Measurements from ENCODE around the gene ANKRD62. TPM values are rescaled to one million over a fixed set of nuclear protein-coding genes. Genes with fewer than 3 reads are reported as not detected.

ANKRD62 gene
- total RNA-seq = under 1 TPM in 1 of 2 donors, not detected in 1; 0.05 TPM
- long read RNA-seq, donor 1 = 0 reads
- long read RNA-seq, donor 2 = 0 reads

DNA sequence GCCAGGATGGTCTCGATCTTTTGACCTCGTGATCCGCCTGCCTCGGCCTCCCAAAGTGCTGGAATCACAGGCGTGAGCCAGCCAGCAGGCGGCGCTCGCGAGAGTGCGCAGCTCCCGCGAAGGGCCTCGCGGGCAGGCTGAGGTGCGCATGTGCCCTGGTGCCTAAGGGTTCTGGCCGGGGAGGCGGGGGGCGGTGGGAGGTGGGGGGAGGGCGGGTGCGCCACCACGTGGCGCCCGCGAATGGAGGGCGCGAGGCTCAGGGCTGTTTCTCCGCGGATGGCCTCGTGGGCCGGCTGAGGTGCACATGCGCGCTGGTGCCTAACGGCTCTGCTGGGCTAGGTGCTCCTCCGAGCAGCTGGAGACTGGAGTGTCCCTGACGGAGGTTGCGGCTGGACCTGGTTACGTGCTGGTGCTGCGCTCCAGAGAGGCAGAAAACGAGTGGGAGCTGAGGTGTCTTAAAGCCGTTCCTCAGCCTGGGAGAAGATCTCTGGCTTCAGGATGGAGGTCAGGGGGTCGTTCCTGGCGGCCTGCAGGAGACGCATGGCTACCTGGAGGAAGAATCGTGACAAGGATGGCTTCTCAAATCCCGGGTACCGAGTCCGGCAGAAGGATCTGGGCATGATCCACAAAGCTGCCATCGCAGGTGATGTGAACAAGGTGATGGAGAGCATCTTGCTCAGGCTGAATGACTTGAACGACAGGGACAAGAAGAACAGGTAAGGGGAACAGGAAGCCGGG lies at the start of gene ANKRD62:
Gene ANKRD62, plus strand, starts transcription at position 324 of the 738 bp plus-strand sequence. Its CDS starts 175 bp downstream, at position 499.
- no peak for DNase-seq (ENCODE audit: low spot score)
- intact Hi-C loops (cut with DNase I) = no loop called here

GRCh38 chr18:12044591-12044990 lies 49.1 kb upstream of the ANKRD62 start:
- no peak for DNase-seq (ENCODE audit: low spot score)
- intact Hi-C loops (cut with DNase I) = no loop called here

GRCh38 chr18:12046046-12046750 lies 47.4 kb upstream of the ANKRD62 start:
- intact Hi-C loops (cut with DNase I) = no loop called here
- DNase-seq (ENCODE audit: low spot score) = no peak

DNA sequence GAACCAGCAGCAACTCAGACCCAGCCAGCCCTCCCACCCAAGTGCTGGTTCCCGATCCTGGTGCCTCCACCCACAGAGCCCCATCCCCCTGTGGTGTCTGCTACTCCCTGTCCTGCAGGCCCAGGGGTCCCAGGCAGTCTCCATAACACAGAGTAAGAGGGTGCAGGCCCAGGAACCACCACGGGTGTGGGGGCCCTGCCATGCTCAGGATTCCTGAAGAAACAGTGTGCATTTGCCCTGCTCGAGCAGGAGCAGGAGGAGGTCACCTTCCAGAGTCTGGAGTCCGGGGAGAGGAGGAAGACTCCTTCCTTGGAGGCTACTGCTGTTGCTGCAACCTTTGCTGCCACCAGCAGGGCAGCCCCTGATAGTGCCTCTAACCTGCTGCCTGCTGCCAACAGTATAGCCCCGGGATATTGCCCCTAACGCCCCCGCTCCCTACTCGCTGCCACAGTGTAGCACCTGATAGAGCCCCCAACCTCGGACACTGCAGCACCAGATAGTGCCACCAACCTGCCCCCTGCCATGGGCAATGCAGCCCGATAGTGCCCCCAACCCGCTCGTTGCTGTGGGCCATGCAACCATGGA lies 46.8 kb upstream of the ANKRD62 start:
- peak; percentile 74 for DNase-seq (ENCODE audit: low spot score)
- intact Hi-C loops (cut with DNase I) = no loop called here

- intact Hi-C loops (cut with DNase I) = no loop called here
- peak; percentile 67 for DNase-seq (ENCODE audit: low spot score)
Measured at GRCh38 chr18:12048010-12048826, 45.4 kb upstream of the ANKRD62 start.

DNA sequence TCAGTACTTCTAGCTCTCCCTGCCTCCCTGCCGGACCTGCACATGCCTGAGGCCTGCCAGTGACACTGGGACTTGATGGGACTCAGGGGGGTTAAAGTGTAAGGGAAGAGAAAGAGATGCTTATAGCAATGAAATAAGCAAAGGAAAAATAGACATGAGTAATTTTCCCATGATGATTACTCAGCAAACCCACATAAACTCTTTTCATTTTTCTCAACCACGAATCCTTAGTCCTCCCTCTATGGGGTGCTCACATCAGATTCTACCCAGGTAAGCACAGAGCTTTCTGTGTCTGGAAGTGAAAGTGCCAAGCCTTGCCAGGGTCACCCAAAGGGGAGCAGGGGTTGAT lies 44.8 kb upstream of the ANKRD62 start:
- intact Hi-C loops (cut with DNase I) = no loop called here
- DNase-seq (ENCODE audit: low spot score) = no peak

- DNase-seq (ENCODE audit: low spot score) = no peak
- intact Hi-C loops (cut with DNase I) = no loop called here
Measured at GRCh38 chr18:12049978-12050811, 43.4 kb upstream of the ANKRD62 start.

GRCh38 chr18:12052866-12053265 lies 40.8 kb upstream of the ANKRD62 start:
- no peak for DNase-seq (ENCODE audit: low spot score)
- intact Hi-C loops (cut with DNase I) = no loop called here

DNA sequence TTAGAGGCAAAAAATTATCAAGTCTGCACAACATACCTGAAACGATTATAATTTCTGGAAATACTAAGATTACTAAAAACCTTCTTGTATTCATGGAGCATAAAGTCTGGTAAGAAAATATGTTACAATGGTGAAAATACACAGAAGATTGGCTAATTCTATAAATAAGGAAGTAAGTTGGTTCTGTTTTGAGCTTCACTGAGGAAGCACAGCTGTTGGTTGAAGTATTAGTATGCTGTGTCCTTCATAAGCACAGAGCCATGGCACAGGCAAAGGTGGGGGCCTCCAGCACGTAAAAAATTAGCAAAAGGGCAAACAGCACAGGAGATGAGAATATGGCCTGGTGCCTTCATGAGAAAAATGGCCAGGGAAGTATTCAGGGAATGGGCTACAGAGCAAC lies 40.4 kb upstream of the ANKRD62 start:
- intact Hi-C loops (cut with DNase I) = no loop called here
- no peak for DNase-seq (ENCODE audit: low spot score)

GRCh38 chr18:12056034-12056883 lies 37.4 kb upstream of the ANKRD62 start:
- DNase-seq (ENCODE audit: low spot score) = peak; percentile 69
- intact Hi-C loops (cut with DNase I) = no loop called here

DNA sequence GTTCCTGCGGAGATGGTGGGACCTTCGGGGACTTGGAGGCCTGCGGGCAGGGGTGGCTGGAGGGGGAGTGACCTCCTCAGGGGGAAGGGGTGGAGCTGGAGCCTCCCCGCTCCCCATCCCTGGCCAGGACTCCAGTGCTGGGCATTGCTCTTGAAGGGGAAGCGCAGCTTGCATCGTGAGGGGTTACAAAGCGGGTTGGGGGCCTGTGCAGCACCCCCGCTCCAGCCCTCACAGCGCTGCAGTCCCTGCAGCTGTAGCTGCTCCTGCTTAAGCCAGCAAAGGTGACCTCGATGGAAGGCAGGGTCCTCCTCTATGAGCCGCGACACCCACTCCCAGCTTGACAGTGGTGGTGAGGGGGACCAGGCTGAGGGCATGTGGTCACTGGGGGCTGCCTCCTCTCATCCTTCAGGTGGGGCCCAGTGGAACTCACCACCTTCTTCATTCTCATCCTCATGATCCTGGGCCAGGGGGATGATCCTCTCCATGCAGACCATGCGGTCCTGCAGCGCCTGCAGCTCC lies 36.7 kb upstream of the ANKRD62 start:
- intact Hi-C loops (cut with DNase I) = no loop called here
- no peak for DNase-seq (ENCODE audit: low spot score)

DNA sequence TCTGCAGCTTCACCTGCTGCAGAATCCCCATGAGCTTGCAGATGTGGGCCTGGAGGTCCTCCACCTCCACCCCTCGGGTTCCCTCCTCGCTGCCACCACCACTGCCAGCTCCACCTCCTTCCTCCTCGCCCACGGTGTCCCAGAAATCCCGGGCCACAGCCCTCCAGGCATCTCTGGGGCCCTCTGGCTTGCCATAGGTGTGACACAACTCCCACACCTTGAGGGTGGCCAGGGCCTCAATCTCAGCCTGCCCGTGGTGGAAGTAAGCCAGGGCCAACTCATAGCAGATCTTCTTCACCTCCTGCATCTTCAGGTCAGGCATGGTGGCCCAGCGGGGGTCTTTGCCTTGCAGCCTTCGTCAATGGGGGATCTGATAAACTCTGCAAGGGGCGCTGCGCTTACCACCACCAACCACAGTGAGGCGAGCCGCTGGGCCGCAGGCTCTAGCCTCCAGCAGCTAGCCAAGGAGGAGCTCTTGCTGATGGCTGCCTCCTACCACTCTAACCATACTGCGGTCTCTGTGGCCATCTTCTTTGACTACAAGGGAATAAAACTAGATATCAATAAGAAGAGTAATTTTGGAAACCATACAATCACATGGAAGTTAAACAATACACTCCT lies 36.1 kb upstream of the ANKRD62 start:
- intact Hi-C loops (cut with DNase I) = no loop called here
- DNase-seq (ENCODE audit: low spot score) = peak; percentile 66

DNA sequence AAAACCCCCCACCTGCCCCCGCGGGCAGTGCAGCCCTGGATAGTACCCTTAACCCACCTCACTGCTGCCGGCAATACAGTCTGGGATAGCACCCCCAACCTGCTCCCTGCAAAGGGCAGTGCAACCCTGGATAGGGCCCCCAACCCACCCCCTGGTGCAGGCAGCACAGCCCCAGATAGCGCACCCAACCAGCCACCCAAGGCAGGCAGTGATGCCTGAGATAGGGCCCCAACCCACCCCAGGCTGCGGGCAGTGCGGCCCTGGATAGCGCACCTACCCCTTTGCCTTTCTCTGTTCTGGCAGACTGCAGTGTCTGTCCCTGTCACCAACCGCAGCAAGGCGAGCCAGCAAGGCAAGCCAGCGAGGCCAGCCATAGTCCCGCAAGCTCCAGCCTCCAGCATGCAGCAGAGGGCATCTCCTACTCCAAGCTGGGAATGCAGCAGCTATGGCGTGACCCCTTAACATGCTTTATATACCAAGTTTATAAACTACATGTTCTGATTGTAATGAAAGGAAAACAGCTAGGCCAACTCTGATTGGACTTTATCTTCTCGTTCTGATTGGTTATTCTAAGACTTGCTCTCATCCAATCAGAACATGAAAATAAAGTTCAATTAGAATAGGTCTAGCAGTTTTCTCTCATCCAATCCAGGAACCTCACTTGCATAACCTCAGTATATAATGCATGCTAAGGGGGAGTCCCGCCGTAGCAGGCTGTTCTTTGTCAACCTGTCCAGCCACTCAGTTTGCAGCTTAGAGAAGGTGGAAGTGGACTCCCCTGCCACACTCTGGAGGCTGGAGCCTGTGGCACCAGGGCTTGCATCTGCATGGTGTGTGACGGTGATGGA lies 34.1 kb upstream of the ANKRD62 start:
- intact Hi-C loops (cut with DNase I) = loop anchor here in 1 of 2 donors (10.0 kb wide), 1 partner anchor 55 kb away; no protein-coding TSS in a partner anchor

GRCh38 chr18:12060182-12060870 lies 33.3 kb upstream of the ANKRD62 start:
- intact Hi-C loops (cut with DNase I) = loop anchor here in 1 of 2 donors (10.0 kb wide), 1 partner anchor 56 kb away; no protein-coding TSS in a partner anchor
- no peak for DNase-seq (ENCODE audit: low spot score)

More for the DNA sequence above, 34.1 kb upstream of the ANKRD62 start:
- DNase-seq (ENCODE audit: low spot score) = peak; percentile 57

- no peak for DNase-seq (ENCODE audit: low spot score)
- intact Hi-C loops (cut with DNase I) = loop anchor here in 1 of 2 donors (10.0 kb wide), 1 partner anchor 57 kb away; no protein-coding TSS in a partner anchor
Measured at GRCh38 chr18:12061685-12062084, 32.0 kb upstream of the ANKRD62 start.

Data from posterior vena cava (tissue), 2 donors.